OCI-LY1 (cell line): Measurements from ENCODE around the gene ADH1B.
"Not testable (repeated sequence)": the region's sequence is repeated elsewhere in the genome, so short reads cannot be mapped to it uniquely, and the experiment has no call there.

Source experiments
- H2AFZ ChIP-seq: fragments of 200-600 bp; sonication (generic), shearing (Covaris generic); 2 replicates; pipeline ENCODE4 v1.6.0; 2014; ENCODE audit warnings: antibody characterized with exemption, mild to moderate bottlenecking, low read length
- H3F3A ChIP-seq: fragments of 200-600 bp; sonication (generic), shearing (Covaris generic); 2 replicates; pipeline ENCODE4 v1.6.0; 2014; ENCODE audit warnings: mild to moderate bottlenecking, antibody characterized with exemption, low read length, moderate library complexity; ENCODE audit not compliant: insufficient read depth
- H3K27ac ChIP-seq: fragments of 200-600 bp; sonication (generic); 2 replicates; pipeline ENCODE4 v1.5.1; 2014; ENCODE audit warnings: low read length, mixed run types, mild to moderate bottlenecking, low read depth; ENCODE audit not compliant: poor library complexity, severe bottlenecking
- H3K27me3 ChIP-seq: fragments of 200-600 bp; sonication (generic); 2 replicates; pipeline ENCODE4 v1.6.0; 2014; ENCODE audit warnings: antibody characterized with exemption, mild to moderate bottlenecking, low read length, moderate library complexity; ENCODE audit not compliant: insufficient read depth
- H3K36me3 ChIP-seq: fragments of 200-600 bp; sonication (generic); 2 replicates; pipeline ENCODE4 v1.6.1; 2014; ENCODE audit warnings: mild to moderate bottlenecking, antibody characterized with exemption, low read length, moderate library complexity, mixed read lengths; ENCODE audit not compliant: insufficient read depth
- H3K4me1 ChIP-seq: fragments of 200-600 bp; sonication (generic); 2 replicates; pipeline ENCODE4 v1.5.1; 2014; ENCODE audit warnings: mild to moderate bottlenecking, low read length, moderate library complexity; ENCODE audit not compliant: insufficient read depth, severe bottlenecking
- H3K4me2 ChIP-seq: fragments of 200-600 bp; sonication (generic), shearing (Covaris generic); 2 replicates; pipeline ENCODE4 v1.6.1; 2014; ENCODE audit warnings: low read length
- H3K4me3 ChIP-seq: fragments of 200-600 bp; sonication (generic); 2 replicates; pipeline ENCODE4 v1.5.1; 2014; ENCODE audit warnings: low read length, low read depth, mild to moderate bottlenecking, mixed read lengths; ENCODE audit not compliant: poor library complexity, severe bottlenecking
- H3K79me2 ChIP-seq: fragments of 200-600 bp; shearing (Covaris generic); 2 replicates; pipeline ENCODE4 v1.6.1; 2016; ENCODE audit warnings: mixed run types, low read length, mixed read lengths; ENCODE audit not compliant: insufficient read depth
- H3K9ac ChIP-seq: fragments of 200-600 bp; sonication (generic), shearing (Covaris generic); 2 replicates; pipeline ENCODE4 v1.6.1; 2014; ENCODE audit warnings: mild to moderate bottlenecking, low read length, mixed read lengths
- H3K9me2 ChIP-seq: fragments of 200-600 bp; sonication (generic), shearing (Covaris generic); 2 replicates; pipeline ENCODE4 v1.6.1; 2014; ENCODE audit warnings: low read depth, mild to moderate bottlenecking, low read length, mixed read lengths
- H3K9me3 ChIP-seq: fragments of 200-600 bp; shearing (Covaris generic); 2 replicates; pipeline ENCODE4 v1.6.1; 2014; ENCODE audit warnings: low read length, mixed read lengths
- H4K20me1 ChIP-seq: fragments of 200-600 bp; sonication (generic), shearing (Covaris generic); 2 replicates; pipeline ENCODE4 v1.6.0; 2016; ENCODE audit warnings: mild to moderate bottlenecking, low read length; ENCODE audit not compliant: insufficient read depth
- CTCF ChIP-seq: fragments of 200-600 bp; sonication (generic), shearing (Covaris generic); IDR thresholded peaks from 2 replicates; pipeline ENCODE4 v1.5.1; 2017; ENCODE audit warnings: mild to moderate bottlenecking, antibody characterized with exemption, low read length, moderate library complexity, mixed read lengths
- EZH2 ChIP-seq: fragments of 200-600 bp; sonication (generic), shearing (Covaris generic); IDR thresholded peaks from 2 replicates; pipeline ENCODE4 v1.8.0; 2017; ENCODE audit warnings: borderline replicate concordance, mixed run types, mild to moderate bottlenecking, antibody characterized with exemption, low read length, moderate library complexity, mixed read lengths

The ADH1B gene

DNA sequence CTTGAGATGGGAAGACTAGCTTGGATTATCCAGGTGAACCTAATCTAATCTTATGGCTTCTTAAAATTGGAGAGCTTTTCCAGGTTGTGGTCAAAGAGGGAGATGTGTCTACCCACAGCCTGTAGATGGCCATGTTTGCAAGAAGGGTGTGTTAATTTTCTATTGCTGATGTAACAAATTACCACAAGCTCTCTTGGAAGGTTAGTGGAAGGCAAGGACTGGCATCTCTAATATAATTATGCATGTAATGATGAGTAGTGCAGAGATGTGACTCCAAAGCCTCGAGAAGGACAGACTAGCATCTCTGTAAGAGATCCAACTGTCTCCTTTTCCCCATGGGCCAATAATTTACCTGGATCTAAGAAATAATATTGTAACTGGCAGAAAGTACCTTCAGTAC is 3.2 kb upstream of the ADH1B start:
- no peaks in the 10 kb centered on the region for H3K36me3 ChIP-seq
- no peaks in the 10 kb centered on the region for H4K20me1 ChIP-seq
- H3K4me2 ChIP-seq = no peak overlapping the region
- no peak overlapping the region for H2AFZ ChIP-seq
- H3K9me3 ChIP-seq = no peaks in the 10 kb centered on the region
- H3K79me2 ChIP-seq = no peaks in the 10 kb centered on the region
- H3K4me3 ChIP-seq = no peak overlapping the region
- TF ChIP-seq CTCF = no peak
- no peak for TF ChIP-seq EZH2
- no peaks in the 10 kb centered on the region for H3K27me3 ChIP-seq
- H3K27ac ChIP-seq = no peak overlapping the region
- no peaks in the 10 kb centered on the region for H3F3A ChIP-seq
- no peaks in the 10 kb centered on the region for H3K4me1 ChIP-seq
- H3K9ac ChIP-seq = no peak overlapping the region
- H3K9me2 ChIP-seq = no peaks in the 10 kb centered on the region

GRCh38 chr4:99323756-99324155 is 2.6 kb upstream of the ADH1B start:
- H2AFZ ChIP-seq = no peak overlapping the region
- H3K27ac ChIP-seq = no peak overlapping the region
- no peaks in the 10 kb centered on the region for H3K27me3 ChIP-seq

DNA sequence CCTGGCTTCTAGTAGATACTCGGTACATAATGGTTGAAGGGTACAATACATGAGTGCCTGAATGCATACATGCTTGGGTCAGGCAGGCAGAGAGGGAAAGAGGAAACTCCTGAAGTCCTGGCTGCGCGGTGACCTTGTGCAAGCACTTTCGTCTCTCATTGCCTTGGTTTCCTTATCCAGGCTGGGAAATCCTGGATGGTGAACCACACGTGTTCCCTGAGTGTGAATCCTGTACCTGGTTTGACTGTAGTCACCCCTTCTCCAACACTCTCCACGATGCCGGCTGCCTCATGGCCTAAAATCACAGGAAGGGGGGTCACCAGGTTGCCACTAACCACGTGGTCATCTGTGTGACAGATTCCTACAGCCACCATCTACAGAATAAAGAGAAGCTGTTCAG is 3.4 kb downstream of the ADH1B start:
- not testable (repeated sequence) for H3K36me3 ChIP-seq, H4K20me1 ChIP-seq, H3K27me3 ChIP-seq, H3K27ac ChIP-seq, H3K9me3 ChIP-seq, H3K79me2 ChIP-seq, H3F3A ChIP-seq, H3K4me1 ChIP-seq, H3K9me2 ChIP-seq, H3K4me2 ChIP-seq, H2AFZ ChIP-seq, H3K4me3 ChIP-seq, H3K9ac ChIP-seq

More at GRCh38 chr4:99323756-99324155, 2.6 kb upstream of the ADH1B start:
- Histone ChIP-seq H3K9me2 (no peaks in the 10 kb centered on the region), H3F3A (no peaks in the 10 kb centered on the region), H3K36me3 (no peaks in the 10 kb centered on the region), H3K9me3 (no peaks in the 10 kb centered on the region), H3K79me2 (no peaks in the 10 kb centered on the region), H4K20me1 (no peaks in the 10 kb centered on the region), H3K4me2 (no peak overlapping the region), H3K4me3 (no peak overlapping the region), H3K9ac (no peak overlapping the region), H3K4me1 (no peaks in the 10 kb centered on the region)
- TF ChIP-seq EZH2 (no peak), CTCF (no peak)

- Histone ChIP-seq H3K9me3 (no peaks in the 10 kb centered on the region), H3K9ac (no peak overlapping the region), H3K4me3 (no peak overlapping the region), H3K79me2 (no peaks in the 10 kb centered on the region), H3K4me2 (no peak overlapping the region), H3K27me3 (no peaks in the 10 kb centered on the region), H2AFZ (no peak overlapping the region), H4K20me1 (no peaks in the 10 kb centered on the region), H3F3A (no peaks in the 10 kb centered on the region), H3K4me1 (no peaks in the 10 kb centered on the region), H3K36me3 (no peaks in the 10 kb centered on the region), H3K27ac (no peak overlapping the region), H3K9me2 (no peaks in the 10 kb centered on the region)
- TF ChIP-seq CTCF (no peak), EZH2 (no peak)
These were observed 3.8 kb downstream of the ADH1B start for GRCh38 chr4:99317354-99317753.
